Dedifferentiated amniotic fluid mesenchymal stem cell (primary cell): ENCODE results near the gene N4BP2.
"Not testable (repeated sequence)": the region's sequence is repeated elsewhere in the genome, so short reads cannot be mapped to it uniquely, and the experiment has no call there.

ENCODE experiments used
- DNase-seq: peaks from one replicate; pipeline ENCODE4 v3.0.0-alpha.2; 2016; ENCODE audit errors: extremely low spot score

N4BP2 gene

GRCh38 chr4:40056716-40057585, at the start of gene N4BP2:
Gene N4BP2 (plus strand): TSS chr4:40056850. CDS start chr4:40097341, 40,491 bp downstream.
- DNase-seq: peak; percentile 72

GRCh38 chr4:40016007-40016406, 40.6 kb upstream of the N4BP2 start:
- no peak for DNase-seq

- no peak for DNase-seq
These were observed 36.4 kb upstream of the N4BP2 start for GRCh38 chr4:40020221-40020620.

GRCh38 chr4:40021116-40021515, 35.5 kb upstream of the N4BP2 start:
- not testable (repeated sequence) for DNase-seq

GRCh38 chr4:40024049-40024448, 32.6 kb upstream of the N4BP2 start:
- not testable (repeated sequence) for DNase-seq

GRCh38 chr4:40032785-40033184, 23.9 kb upstream of the N4BP2 start:
- DNase-seq: no peak

- no peak for DNase-seq
These were observed 23.0 kb upstream of the N4BP2 start for GRCh38 chr4:40033613-40034012.

GRCh38 chr4:40038977-40039376, 17.7 kb upstream of the N4BP2 start:
- no peak for DNase-seq

- DNase-seq: no peak
These were observed 15.7 kb upstream of the N4BP2 start for GRCh38 chr4:40040908-40041307.

GRCh38 chr4:40043786-40044185, 12.9 kb upstream of the N4BP2 start:
- DNase-seq: no peak

GRCh38 chr4:40046311-40046980, 10.2 kb upstream of the N4BP2 start:
- peak; percentile 43 for DNase-seq

- DNase-seq: no peak
These were observed 3.5 kb upstream of the N4BP2 start for GRCh38 chr4:40053161-40053560.

- no peak for DNase-seq
These were observed 1.2 kb upstream of the N4BP2 start for GRCh38 chr4:40055511-40055862.

- peak; percentile 85 for DNase-seq
These were observed 561 bp upstream of the N4BP2 start for GRCh38 chr4:40055863-40056715.

- peak; percentile 98 for DNase-seq
These were observed 989 bp downstream of the N4BP2 start for GRCh38 chr4:40057586-40058091.

GRCh38 chr4:40058121-40058520, 1.5 kb downstream of the N4BP2 start:
- no peak for DNase-seq

- no peak for DNase-seq
These were observed 2.2 kb downstream of the N4BP2 start for GRCh38 chr4:40058854-40059253.

- no peak for DNase-seq
These were observed 2.7 kb downstream of the N4BP2 start for GRCh38 chr4:40059362-40059761.

GRCh38 chr4:40065010-40065409, 8.4 kb downstream of the N4BP2 start:
- no peak for DNase-seq

- no peak for DNase-seq
These were observed 10.0 kb downstream of the N4BP2 start for GRCh38 chr4:40066651-40067050.

- no peak for DNase-seq
These were observed 13.7 kb downstream of the N4BP2 start for GRCh38 chr4:40070387-40070786.

- no peak for DNase-seq
These were observed 29.8 kb downstream of the N4BP2 start for GRCh38 chr4:40086421-40086820.
